ENCODE results near the gene CA4.
A peak's percentile ranks its signal among the peaks of the same experiment; 100 is the strongest.
"Not testable (repeated sequence)": the region's sequence is repeated elsewhere in the genome, so short reads cannot be mapped to it uniquely, and the experiment has no call there.

CA4 gene

GRCh38 chr17:60111661-60112060 is 38.1 kb upstream of the CA4 start:
- H3K4me3 ChIP-seq (ENCODE audit: low read length); H3K27me3 ChIP-seq (ENCODE audit: control insufficient read depth, insufficient read depth, low read length); H3K4me1 ChIP-seq (ENCODE audit: control insufficient read depth, insufficient read depth, low read length); H3K9ac ChIP-seq (ENCODE audit: low read length); H3K9me3 ChIP-seq (ENCODE audit: control insufficient read depth, low read length); H3K36me3 ChIP-seq (ENCODE audit: control insufficient read depth, insufficient read depth, low read length): not testable (repeated sequence)

GRCh38 chr17:60115364-60115763 is 34.4 kb upstream of the CA4 start:
- H3K27me3 ChIP-seq (ENCODE audit: control insufficient read depth, insufficient read depth, low read length); H3K4me3 ChIP-seq (ENCODE audit: low read length); H3K4me1 ChIP-seq (ENCODE audit: control insufficient read depth, insufficient read depth, low read length); H3K9me3 ChIP-seq (ENCODE audit: control insufficient read depth, low read length); H3K36me3 ChIP-seq (ENCODE audit: control insufficient read depth, insufficient read depth, low read length); H3K9ac ChIP-seq (ENCODE audit: low read length): not testable (repeated sequence)

- not testable (repeated sequence) for H3K4me3 ChIP-seq (ENCODE audit: low read length); H3K27me3 ChIP-seq (ENCODE audit: control insufficient read depth, insufficient read depth, low read length); H3K9me3 ChIP-seq (ENCODE audit: control insufficient read depth, low read length); H3K9ac ChIP-seq (ENCODE audit: low read length); H3K36me3 ChIP-seq (ENCODE audit: control insufficient read depth, insufficient read depth, low read length); H3K4me1 ChIP-seq (ENCODE audit: control insufficient read depth, insufficient read depth, low read length)
Observed at GRCh38 chr17:60116196-60116595, 33.6 kb upstream of the CA4 start.

GRCh38 chr17:60119162-60119561 is 30.6 kb upstream of the CA4 start:
- H3K9me3 ChIP-seq (ENCODE audit: control insufficient read depth, low read length); H3K9ac ChIP-seq (ENCODE audit: low read length); H3K4me3 ChIP-seq (ENCODE audit: low read length); H3K36me3 ChIP-seq (ENCODE audit: control insufficient read depth, insufficient read depth, low read length); H3K27me3 ChIP-seq (ENCODE audit: control insufficient read depth, insufficient read depth, low read length); H3K4me1 ChIP-seq (ENCODE audit: control insufficient read depth, insufficient read depth, low read length): not testable (repeated sequence)

- not testable (repeated sequence) for H3K27me3 ChIP-seq (ENCODE audit: control insufficient read depth, insufficient read depth, low read length); H3K36me3 ChIP-seq (ENCODE audit: control insufficient read depth, insufficient read depth, low read length); H3K4me1 ChIP-seq (ENCODE audit: control insufficient read depth, insufficient read depth, low read length); H3K9me3 ChIP-seq (ENCODE audit: control insufficient read depth, low read length); H3K9ac ChIP-seq (ENCODE audit: low read length); H3K4me3 ChIP-seq (ENCODE audit: low read length)
Observed at GRCh38 chr17:60119807-60120748, 29.7 kb upstream of the CA4 start.

- no peaks in the 10 kb centered on the region for H3K27me3 ChIP-seq (ENCODE audit: control insufficient read depth, insufficient read depth, low read length)
- no peaks in the 10 kb centered on the region for H3K9me3 ChIP-seq (ENCODE audit: control insufficient read depth, low read length)
- H3K36me3 ChIP-seq (ENCODE audit: control insufficient read depth, insufficient read depth, low read length), result no peaks in the 10 kb centered on the region
- H3K4me3 ChIP-seq (ENCODE audit: low read length), result no peak overlapping the region
- H3K9ac ChIP-seq (ENCODE audit: low read length), result no peak overlapping the region
- no peaks in the 10 kb centered on the region for H3K4me1 ChIP-seq (ENCODE audit: control insufficient read depth, insufficient read depth, low read length)
Observed at GRCh38 chr17:60127068-60128064, 22.4 kb upstream of the CA4 start.

GRCh38 chr17:60128171-60128859 is 21.5 kb upstream of the CA4 start:
- Histone ChIP-seq H3K4me1 (ENCODE audit: control insufficient read depth, insufficient read depth, low read length) (no peaks in the 10 kb centered on the region), H3K27me3 (ENCODE audit: control insufficient read depth, insufficient read depth, low read length) (no peaks in the 10 kb centered on the region), H3K9ac (ENCODE audit: low read length) (no peak overlapping the region), H3K4me3 (ENCODE audit: low read length) (no peak overlapping the region), H3K9me3 (ENCODE audit: control insufficient read depth, low read length) (no peaks in the 10 kb centered on the region), H3K36me3 (ENCODE audit: control insufficient read depth, insufficient read depth, low read length) (no peaks in the 10 kb centered on the region)

GRCh38 chr17:60129164-60129563 is 20.6 kb upstream of the CA4 start:
- no peaks in the 10 kb centered on the region for H3K9me3 ChIP-seq (ENCODE audit: control insufficient read depth, low read length)
- no peak overlapping the region for H3K4me3 ChIP-seq (ENCODE audit: low read length)
- no peak overlapping the region for H3K9ac ChIP-seq (ENCODE audit: low read length)
- no peaks in the 10 kb centered on the region for H3K27me3 ChIP-seq (ENCODE audit: control insufficient read depth, insufficient read depth, low read length)
- peaks cover under 1% of the 10 kb centered on the region for H3K4me1 ChIP-seq (ENCODE audit: control insufficient read depth, insufficient read depth, low read length)
- no peaks in the 10 kb centered on the region for H3K36me3 ChIP-seq (ENCODE audit: control insufficient read depth, insufficient read depth, low read length)

GRCh38 chr17:60130466-60130865 is 19.3 kb upstream of the CA4 start:
- peaks cover 9% of the 10 kb centered on the region for H3K4me1 ChIP-seq (ENCODE audit: control insufficient read depth, insufficient read depth, low read length)

GRCh38 chr17:60134396-60135150 is 15.2 kb upstream of the CA4 start:
- Histone ChIP-seq H3K9ac (ENCODE audit: low read length) (peak overlapping the region; percentile 48), H3K4me3 (ENCODE audit: low read length) (peak overlapping the region; percentile 65), H3K4me1 (ENCODE audit: control insufficient read depth, insufficient read depth, low read length) (peaks cover 12% of the 10 kb centered on the region), H3K9me3 (ENCODE audit: control insufficient read depth, low read length) (no peaks in the 10 kb centered on the region), H3K36me3 (ENCODE audit: control insufficient read depth, insufficient read depth, low read length) (no peaks in the 10 kb centered on the region), H3K27me3 (ENCODE audit: control insufficient read depth, insufficient read depth, low read length) (peaks cover 18% of the 10 kb centered on the region)

More at GRCh38 chr17:60130466-60130865, 19.3 kb upstream of the CA4 start:
- H3K4me3 ChIP-seq (ENCODE audit: low read length), result no peak overlapping the region
- no peaks in the 10 kb centered on the region for H3K9me3 ChIP-seq (ENCODE audit: control insufficient read depth, low read length)
- H3K27me3 ChIP-seq (ENCODE audit: control insufficient read depth, insufficient read depth, low read length), result no peaks in the 10 kb centered on the region
- H3K9ac ChIP-seq (ENCODE audit: low read length), result no peak overlapping the region
- H3K36me3 ChIP-seq (ENCODE audit: control insufficient read depth, insufficient read depth, low read length), result no peaks in the 10 kb centered on the region
